ENCODE measurements around the gene IL5.

- TF ChIP-seq POLR2A (IDR thresholded peaks at IDR 0.05; ENCODE audit: low read length) = no peak
- no peak for TF ChIP-seq GATA1 (IDR thresholded peaks at IDR 0.05; ENCODE audit: low read depth, low read length)
Observed at GRCh38 chr5:132497488-132497997, 45.8 kb downstream of the IL5 start.
